ENCODE results near the gene ANKRD31. TPM values are rescaled to one million over a fixed set of nuclear protein-coding genes. Genes with fewer than 3 reads are reported as not detected.

Gene ANKRD31
- total RNA-seq, 1 experiment from 2014 or later = 0.66 TPM

GRCh38 chr5:75242067-75242466 lies 5.4 kb upstream of the ANKRD31 start:
- TF ChIP-seq CTCF (IDR thresholded peaks at IDR 0.05; ENCODE audit: insufficient read depth in 1 of 2, low read depth in 1 of 2, low read length in 1 of 2, severe bottlenecking in 1 of 2, unreplicated experiment in 1 of 2) = no peak
- Histone ChIP-seq H3K4me1 (peaks cover 25% of the 10 kb centered on the region), H3K27me3 (replicated peaks; ENCODE audit: control insufficient read depth, insufficient read depth, low read length) (no peaks in the 10 kb centered on the region), H3K4me3 (ENCODE audit: low read depth, low read length) (no peak overlapping the region), H3K36me3 (ENCODE audit: control insufficient read depth, insufficient read depth, low read length) (no peaks in the 10 kb centered on the region), H3K9me3 (no peaks in the 10 kb centered on the region)
- no peaks in the 10 kb centered on the region for H3K9me3 Mint-ChIP-seq (ENCODE audit: unreplicated experiment)
- POLR2A ChIA-PET = no interaction called here
- no TSS peak for BruUV-seq (replicated peaks)
- CTCF ChIA-PET = no interaction called here
- H3K4me3 Mint-ChIP-seq (ENCODE audit: unreplicated experiment) = no peak overlapping the region
- H3K27me3 Mint-ChIP-seq (ENCODE audit: insufficient read depth, unreplicated experiment) = no peaks in the 10 kb centered on the region
- no peak for DNase-seq
- no peak overlapping the region for H3K27ac Mint-ChIP-seq (ENCODE audit: unreplicated experiment)
- intact Hi-C loops (cut with micrococcal nuclease; ENCODE audit: unreplicated experiment) = no loop called here
- H3K4me1 Mint-ChIP-seq (ENCODE audit: low read depth, unreplicated experiment) = peaks cover 25% of the 10 kb centered on the region
- H3K36me3 Mint-ChIP-seq (ENCODE audit: insufficient read depth, unreplicated experiment) = no peaks in the 10 kb centered on the region

- DNase-seq = peak in 1 of 2 experiments; percentile 49
- no peak overlapping the region for H3K4me3 ChIP-seq (ENCODE audit: low read depth, low read length)
- peaks cover 32% of the 10 kb centered on the region for H3K4me1 ChIP-seq
- no peaks in the 10 kb centered on the region for H3K27me3 ChIP-seq (replicated peaks; ENCODE audit: control insufficient read depth, insufficient read depth, low read length)
- peak in 1 of 2 experiments; percentile 9 for TF ChIP-seq CTCF (IDR thresholded peaks at IDR 0.05; ENCODE audit: insufficient read depth in 1 of 2, low read depth in 1 of 2, low read length in 1 of 2, severe bottlenecking in 1 of 2, unreplicated experiment in 1 of 2)
- ChIA-PET POLR2A (interaction anchor here (0.6 kb wide), 2 partner anchors 21 to 97 kb away, joined by 3 read pairs; partner anchors contain the start of gene HMGCR), CTCF (interaction anchor here (0.6 to 1.0 kb wide), 3 partner anchors 22 to 97 kb away, joined by 3 to 9 read pairs (median 4); partner anchors contain the start of gene HMGCR)
- H3K4me3 Mint-ChIP-seq (ENCODE audit: unreplicated experiment) = peak overlapping the region; percentile 17
- H3K4me1 Mint-ChIP-seq (ENCODE audit: low read depth, unreplicated experiment) = peaks cover 25% of the 10 kb centered on the region
- H3K27me3 Mint-ChIP-seq (ENCODE audit: insufficient read depth, unreplicated experiment) = no peaks in the 10 kb centered on the region
- no TSS peak for BruUV-seq (replicated peaks)
- no peaks in the 10 kb centered on the region for H3K9me3 Mint-ChIP-seq (ENCODE audit: unreplicated experiment)
- no peaks in the 10 kb centered on the region for H3K36me3 Mint-ChIP-seq (ENCODE audit: insufficient read depth, unreplicated experiment)
- intact Hi-C loops (cut with micrococcal nuclease; ENCODE audit: unreplicated experiment) = loop anchor here (10.0 kb wide), 1 partner anchor 185 kb away; the partner anchor contains the start of gene GCNT4
- no peaks in the 10 kb centered on the region for H3K36me3 ChIP-seq (ENCODE audit: control insufficient read depth, insufficient read depth, low read length)
- H3K27ac Mint-ChIP-seq (ENCODE audit: unreplicated experiment) = peak overlapping the region; percentile 65
- H3K9me3 ChIP-seq = no peaks in the 10 kb centered on the region
Measured at GRCh38 chr5:75239681-75240080, 3.0 kb upstream of the ANKRD31 start.

- no peak for DNase-seq
- peak overlapping the region; percentile 80 for H3K4me3 Mint-ChIP-seq (ENCODE audit: unreplicated experiment)
- intact Hi-C loops (cut with micrococcal nuclease; ENCODE audit: unreplicated experiment) = loop anchor here (1.0 to 10.0 kb wide), 5 partner anchors 25 to 181 kb away; partner anchors contain the start of gene GCNT4
- H3K27me3 Mint-ChIP-seq (ENCODE audit: insufficient read depth, unreplicated experiment) = no peaks in the 10 kb centered on the region
- no peaks in the 10 kb centered on the region for H3K9me3 Mint-ChIP-seq (ENCODE audit: unreplicated experiment)
- Histone ChIP-seq H3K9me3 (no peaks in the 10 kb centered on the region), H3K4me1 (peaks cover 23% of the 10 kb centered on the region), H3K4me3 (ENCODE audit: low read depth, low read length) (peak overlapping the region; percentile 91), H3K27me3 (replicated peaks; ENCODE audit: control insufficient read depth, insufficient read depth, low read length) (no peaks in the 10 kb centered on the region), H3K36me3 (ENCODE audit: control insufficient read depth, insufficient read depth, low read length) (no peaks in the 10 kb centered on the region)
- CTCF ChIA-PET = interaction anchor here (0.6 to 2.5 kb wide), 8 partner anchors 25 to 199 kb away, joined by 3 to 40 read pairs (median 6); partner anchors contain the start of gene HMGCR
- POLR2A ChIA-PET = interaction anchor here (1.0 to 2.4 kb wide), 2 partner anchors 79 to 101 kb away, joined by 3 to 19 read pairs; partner anchors contain the start of gene HMGCR
- H3K36me3 Mint-ChIP-seq (ENCODE audit: insufficient read depth, unreplicated experiment) = no peaks in the 10 kb centered on the region
- no peak for TF ChIP-seq CTCF (IDR thresholded peaks at IDR 0.05; ENCODE audit: insufficient read depth in 1 of 2, low read depth in 1 of 2, low read length in 1 of 2, severe bottlenecking in 1 of 2, unreplicated experiment in 1 of 2)
- BruUV-seq (replicated peaks) = no TSS peak
- peak overlapping the region; percentile 82 for H3K27ac Mint-ChIP-seq (ENCODE audit: unreplicated experiment)
- H3K4me1 Mint-ChIP-seq (ENCODE audit: low read depth, unreplicated experiment) = peaks cover 7% of the 10 kb centered on the region
Measured at GRCh38 chr5:75235711-75236110, 967 bp downstream of the ANKRD31 start.

Data from Caco-2 (cell line).